Spleen (tissue), 11 donors: ENCODE results near the gene ANO1. TPM values are rescaled to one million over a fixed set of nuclear protein-coding genes. Genes with fewer than 3 reads are reported as not detected.

Experiments
- DNase-seq: peaks from one replicate; pipeline ENCODE4 v3.0.0-alpha.2; 2020
- H3K27ac ChIP-seq, 8 donors: fragments of 200-600 bp; sonication (generic) in 7 of 8; 1 replicate in 4 of 8; 2 replicates in 4 of 8; pipeline versions ENCODE4 v1.5.0 to v1.8.0; 2016 to 2021; ENCODE audit warnings: inconsistent platforms in 4 of 8, mild to moderate bottlenecking in 4 of 8, moderate library complexity in 1 of 8
- H3K27me3 ChIP-seq, 7 donors: fragments of 200-600 bp; sonication (generic) in 6 of 7; replicated peaks in 1 of 7; 1 replicate in 4 of 7; 2 replicates in 3 of 7; pipeline versions ENCODE4 v1.5.0 to v1.8.0; 2016 to 2021; ENCODE audit warnings: inconsistent platforms in 3 of 7, mild to moderate bottlenecking in 1 of 7
- H3K36me3 ChIP-seq, 6 donors: fragments of 200-600 bp; sonication (generic) in 5 of 6; 1 replicate in 4 of 6; 2 replicates in 2 of 6; pipeline versions ENCODE4 v1.5.0 to v1.8.0; 2016 to 2021; ENCODE audit warnings: inconsistent platforms in 2 of 6
- H3K4me1 ChIP-seq, 6 donors: fragments of 200-600 bp; sonication (generic) in 5 of 6; 1 replicate in 3 of 6; 2 replicates in 3 of 6; pipeline versions ENCODE4 v1.5.0 to v1.8.0; 2016 to 2021; ENCODE audit warnings: inconsistent platforms in 3 of 6
- H3K4me3 ChIP-seq, 8 donors: fragments of 200-600 bp; sonication (generic) in 7 of 8; 1 replicate in 4 of 8; 2 replicates in 4 of 8; pipeline versions ENCODE4 v1.5.0 to v1.8.0; 2016 to 2021; ENCODE audit warnings: inconsistent platforms in 4 of 8, mild to moderate bottlenecking in 4 of 8, moderate library complexity in 2 of 8
- H3K9me3 ChIP-seq, 8 donors: fragments of 200-600 bp; sonication (generic) in 7 of 8; 1 replicate in 4 of 8; 2 replicates in 4 of 8; pipeline versions ENCODE4 v1.5.0 to v1.8.0; 2016 to 2021; ENCODE audit warnings: inconsistent platforms in 4 of 8
- CTCF ChIP-seq, 11 experiments: fragments of 200-600 bp in 7 of 11; fragments of 450-650 bp in 4 of 11; sonication (generic) in 4 of 11; IDR thresholded peaks in 8 of 11; conservative IDR thresholded peaks in 3 of 11; 1 replicate in 7 of 11; 2 replicates in 4 of 11; pipeline versions ENCODE4 v1.4.0 to v1.8.0; 2016 to 2021; ENCODE audit warnings: antibody characterized with exemption in 11 of 11, inconsistent platforms in 4 of 11, mild to moderate bottlenecking in 1 of 11
- POLR2A ChIP-seq, 3 donors: fragments of 450-650 bp; IDR thresholded peaks; one replicate each; pipeline ENCODE4 v1.5.1; 2017; ENCODE audit warnings: antibody characterized with exemption in 3 of 3, mild to moderate bottlenecking in 1 of 3
- POLR2AphosphoS5 ChIP-seq, 3 donors: sonication (generic); formaldehyde crosslinking; IDR thresholded peaks; one replicate each; pipeline ENCODE4 v1.5.1; 2017; ENCODE audit warnings: antibody characterized with exemption in 3 of 3
- WGBS, 5 donors: extraction: QIAGEN DNeasy Blood & Tissue Kit in 3 of 5; methylation state at CpG; one replicate each; pipeline versions ENCODE4 v1.1.5 to v1.1.7; 2013 to 2018; 5-methylcytosine and 5-hydroxymethylcytosine counted together
- intact Hi-C: fragments of 100-400 bp; cut with DNase I; formaldehyde crosslinking; loops from one replicate; pipeline ENCODE4 v1.15.0; 2023; ENCODE audit warnings: low total_unique reads
- polyA plus RNA-seq, 3 donors: library from polyadenylated mRNA; stranded (reverse); fragments of 200-250 nt; gene quantifications; one replicate each; pipeline ENCODE4 v1.2.1, GENCODE V29; 2013
- total RNA-seq, 7 donors: library from RNA; depleted of rRNA in 3 of 7; stranded (reverse); fragments of >200 nt in 3 of 7; fragmentation: NEBNext Ultra II Directional in 4 of 7; extraction: Animal tissue kit (Norgen Biotek cat#: 25700) in 4 of 7; gene quantifications; one replicate each; pipeline versions ENCODE4 v1.1.0 to v1.2.1, GENCODE V29; 2016 to 2021
- donor health status: healthy with polysubstance abuse.
- donor health status: DM: no; HTN: no; CAD: no; lungs with moderate emphysema.
- donor health status: DM: no; HTN: no; CAD: no.
- donor health status: Bipolar disorder and iron deficiency.
- donor health status: healthy.
- donor health status: DM: no; HTN: no; CAD: no.
- donor health status: DM: yes; HTN: yes; CAD: no.

ANO1 gene
- total and polyA plus RNA-seq, 10 donors = 0.22 to 1.2 (median 0.62) TPM

GRCh38 chr11:70097783-70098563 is 19.9 kb downstream of the ANO1 start:
- H3K27me3 ChIP-seq = peaks cover 0 to 34% (median 0%) of the 10 kb centered on the region in 7 donors
- intact Hi-C loops = no loop called here
- no peak for DNase-seq
- H3K27ac ChIP-seq = no peak overlapping the region
- peaks cover 0 to 6% (median 0%) of the 10 kb centered on the region in 6 donors for H3K4me1 ChIP-seq
- H3K36me3 ChIP-seq = no peaks in the 10 kb centered on the region
- no peaks in the 10 kb centered on the region for H3K9me3 ChIP-seq
- H3K4me3 ChIP-seq = no peak overlapping the region
- WGBS, 5 donors = 82 to 87% (median 83%) methylated on average over 21 to 23 of the region's 23 CpGs
- TF ChIP-seq CTCF (IDR thresholded peaks at IDR 0.05 in 8 of 11, conservative IDR thresholded peaks at IDR 0.05 in 3 of 11) = no peak
- no peak for TF ChIP-seq POLR2A (IDR thresholded peaks at IDR 0.05)

- H3K4me3 ChIP-seq = no peak overlapping the region
- H3K9me3 ChIP-seq = no peaks in the 10 kb centered on the region
- no peak for DNase-seq
- no peaks in the 10 kb centered on the region for H3K36me3 ChIP-seq
- H3K27ac ChIP-seq = no peak overlapping the region
- TF ChIP-seq POLR2AphosphoS5 (IDR thresholded peaks at IDR 0.05) = peak in 1 of 3 donors; percentile 31
- no peak for TF ChIP-seq CTCF (IDR thresholded peaks at IDR 0.05 in 8 of 11, conservative IDR thresholded peaks at IDR 0.05 in 3 of 11)
- peaks cover 0 to 6% (median 0%) of the 10 kb centered on the region in 6 donors for H3K4me1 ChIP-seq
- WGBS, 5 donors = 69 to 80% (median 76%) methylated on average over 9 to 12 of the region's 12 CpGs
- peaks cover 0 to 28% (median 0%) of the 10 kb centered on the region in 7 donors for H3K27me3 ChIP-seq
- intact Hi-C loops = no loop called here
Measured at GRCh38 chr11:70098936-70099335, 20.8 kb downstream of the ANO1 start.

GRCh38 chr11:70099578-70100279 is 21.6 kb downstream of the ANO1 start:
- Histone ChIP-seq H3K9me3 (no peaks in the 10 kb centered on the region), H3K4me3 (no peak overlapping the region), H3K4me1 (peaks cover 0 to 6% (median 0%) of the 10 kb centered on the region in 6 donors), H3K27me3 (peaks cover 0 to 31% (median 0%) of the 10 kb centered on the region in 7 donors), H3K36me3 (no peaks in the 10 kb centered on the region), H3K27ac (no peak overlapping the region)
- DNase-seq = no peak
- intact Hi-C loops = no loop called here
- WGBS, 5 donors = 80 to 91% (median 88%) methylated on average over 13 to 16 of the region's 16 CpGs
- TF ChIP-seq POLR2AphosphoS5 (IDR thresholded peaks at IDR 0.05) = no peak
- TF ChIP-seq CTCF (IDR thresholded peaks at IDR 0.05 in 8 of 11, conservative IDR thresholded peaks at IDR 0.05 in 3 of 11) = no peak
- no peak for TF ChIP-seq POLR2A (IDR thresholded peaks at IDR 0.05)

- WGBS, 5 donors = 78 to 86% (median 81%) methylated on average over 8 of the region's 8 CpGs
- no peaks in the 10 kb centered on the region for H3K9me3 ChIP-seq
- peaks cover 0 to 34% (median 0%) of the 10 kb centered on the region in 7 donors for H3K27me3 ChIP-seq
- no peak overlapping the region for H3K27ac ChIP-seq
- TF ChIP-seq POLR2AphosphoS5 (IDR thresholded peaks at IDR 0.05) (no peak), CTCF (IDR thresholded peaks at IDR 0.05 in 8 of 11, conservative IDR thresholded peaks at IDR 0.05 in 3 of 11) (no peak), POLR2A (IDR thresholded peaks at IDR 0.05) (no peak)
- intact Hi-C loops = no loop called here
- H3K4me1 ChIP-seq = peaks cover 0 to 6% (median 0%) of the 10 kb centered on the region in 6 donors
- H3K4me3 ChIP-seq = no peak overlapping the region
- no peaks in the 10 kb centered on the region for H3K36me3 ChIP-seq
- no peak for DNase-seq
Measured at GRCh38 chr11:70100280-70100603, 22.1 kb downstream of the ANO1 start.
